ENCODE data around the gene CEP192.

DNA sequence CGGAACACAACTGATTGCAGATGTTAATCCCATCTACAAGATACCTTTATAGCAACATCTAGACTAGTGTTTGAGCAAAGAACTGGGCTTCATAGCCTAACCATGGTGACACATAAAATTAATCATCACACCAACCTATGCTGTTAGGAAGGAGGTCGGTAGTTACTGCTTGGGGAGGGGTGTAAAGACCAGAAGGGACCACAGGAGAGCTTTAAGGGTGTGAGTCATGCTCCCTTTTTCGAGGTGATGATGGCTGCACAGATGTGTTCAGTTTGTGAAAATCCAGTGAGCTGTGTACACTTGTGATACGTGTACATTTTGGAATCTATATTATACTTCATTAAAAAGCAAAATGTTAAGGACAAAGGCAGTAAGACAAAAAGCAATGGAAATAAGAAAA is 47.9 kb upstream of the CEP192 start:
- TF ChIP-seq ZNF274 (IDR thresholded peaks at IDR 0.05; ENCODE audit: low read length) (no peak), ZNF274 (tag by site-specific recombination; IDR thresholded peaks at IDR 0.05; ENCODE audit: borderline replicate concordance) (no peak), ZNF211 (tag by site-specific recombination; IDR thresholded peaks at IDR 0.05; ENCODE audit: low read depth) (no peak), ZNF660 (tag by site-specific recombination; IDR thresholded peaks at IDR 0.05) (no peak), YY1 (tag by site-specific recombination; IDR thresholded peaks at IDR 0.05) (no peak), HOXA7 (CRISPR knock-in tag; IDR thresholded peaks at IDR 0.05; ENCODE audit: borderline replicate concordance) (no peak), ZFP69B (tag by site-specific recombination; IDR thresholded peaks at IDR 0.05) (no peak)
- TF ChIP-seq, protein P1, sequence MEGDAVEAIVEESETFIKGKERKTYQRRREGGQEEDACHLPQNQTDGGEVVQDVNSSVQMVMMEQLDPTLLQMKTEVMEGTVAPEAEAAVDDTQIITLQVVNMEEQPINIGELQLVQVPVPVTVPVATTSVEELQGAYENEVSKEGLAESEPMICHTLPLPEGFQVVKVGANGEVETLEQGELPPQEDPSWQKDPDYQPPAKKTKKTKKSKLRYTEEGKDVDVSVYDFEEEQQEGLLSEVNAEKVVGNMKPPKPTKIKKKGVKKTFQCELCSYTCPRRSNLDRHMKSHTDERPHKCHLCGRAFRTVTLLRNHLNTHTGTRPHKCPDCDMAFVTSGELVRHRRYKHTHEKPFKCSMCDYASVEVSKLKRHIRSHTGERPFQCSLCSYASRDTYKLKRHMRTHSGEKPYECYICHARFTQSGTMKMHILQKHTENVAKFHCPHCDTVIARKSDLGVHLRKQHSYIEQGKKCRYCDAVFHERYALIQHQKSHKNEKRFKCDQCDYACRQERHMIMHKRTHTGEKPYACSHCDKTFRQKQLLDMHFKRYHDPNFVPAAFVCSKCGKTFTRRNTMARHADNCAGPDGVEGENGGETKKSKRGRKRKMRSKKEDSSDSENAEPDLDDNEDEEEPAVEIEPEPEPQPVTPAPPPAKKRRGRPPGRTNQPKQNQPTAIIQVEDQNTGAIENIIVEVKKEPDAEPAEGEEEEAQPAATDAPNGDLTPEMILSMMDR (tag by site-specific recombination; IDR thresholded peaks at IDR 0.05): no peak
- TF ChIP-seq, protein P2, sequence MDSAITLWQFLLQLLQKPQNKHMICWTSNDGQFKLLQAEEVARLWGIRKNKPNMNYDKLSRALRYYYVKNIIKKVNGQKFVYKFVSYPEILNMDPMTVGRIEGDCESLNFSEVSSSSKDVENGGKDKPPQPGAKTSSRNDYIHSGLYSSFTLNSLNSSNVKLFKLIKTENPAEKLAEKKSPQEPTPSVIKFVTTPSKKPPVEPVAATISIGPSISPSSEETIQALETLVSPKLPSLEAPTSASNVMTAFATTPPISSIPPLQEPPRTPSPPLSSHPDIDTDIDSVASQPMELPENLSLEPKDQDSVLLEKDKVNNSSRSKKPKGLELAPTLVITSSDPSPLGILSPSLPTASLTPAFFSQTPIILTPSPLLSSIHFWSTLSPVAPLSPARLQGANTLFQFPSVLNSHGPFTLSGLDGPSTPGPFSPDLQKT (IDR thresholded peaks at IDR 0.05; ENCODE audit: borderline replicate concordance, low read depth, low read length): no peak
